ENCODE results near the gene CERS6. TPM values are rescaled to one million over a fixed set of nuclear protein-coding genes. Genes with fewer than 3 reads are reported as not detected.

Gene CERS6
- total and polyA plus RNA-seq, 2 experiments from 2014 or later: 7.4 to 35.0 TPM

GRCh38 chr2:168765401-168765800 is 309.3 kb downstream of the CERS6 start (continued):
- TF ChIP-seq ZNF462 (CRISPR knock-in tag; IDR thresholded peaks at IDR 0.05) (no peak), REST (IDR thresholded peaks at IDR 0.05; ENCODE audit: unreplicated experiment) (no peak)

GRCh38 chr2:168766600-168766999 is 310.5 kb downstream of the CERS6 start:
- H3K27ac ChIP-seq (ENCODE audit: low read depth): no peak overlapping the region
- no peaks in the 10 kb centered on the region for H3K4me1 ChIP-seq (ENCODE audit: insufficient read depth)
- no peaks in the 10 kb centered on the region for H3F3A ChIP-seq (replicated peaks; ENCODE audit: low read depth)
- ATAC-seq (no peak), DNase-seq (ENCODE audit: low spot score) (no peak)
- Mint-ChIP-seq H3K9me3 (no peaks in the 10 kb centered on the region), H3K27me3 (ENCODE audit: insufficient read depth, low read depth, poor library complexity) (peaks cover 10% of the 10 kb centered on the region), H3K4me1 (no peaks in the 10 kb centered on the region), H3K27ac (no peak overlapping the region), H3K4me3 (no peak overlapping the region), H3K36me3 (ENCODE audit: low read depth) (peaks cover 10% of the 10 kb centered on the region)
- no peaks in the 10 kb centered on the region for H3K27me3 ChIP-seq (ENCODE audit: insufficient read depth)
- no peak overlapping the region for H2AFZ ChIP-seq
- no peak overlapping the region for H3K4me2 ChIP-seq
- H4K20me1 ChIP-seq (replicated peaks; ENCODE audit: insufficient read depth): no peaks in the 10 kb centered on the region
- H3K4me3 ChIP-seq: no peak overlapping the region
- no peaks in the 10 kb centered on the region for H3K79me2 ChIP-seq (replicated peaks; ENCODE audit: insufficient read depth)
- no peaks in the 10 kb centered on the region for H3K36me3 ChIP-seq (ENCODE audit: insufficient read depth)
- no peaks in the 10 kb centered on the region for H3K9me2 ChIP-seq (ENCODE audit: insufficient read depth)
- no peak for TF ChIP-seq STAT1 (IDR thresholded peaks at IDR 0.05; ENCODE audit: unreplicated experiment)
- no peak for TF ChIP-seq CREB1 (CRISPR knock-in tag; IDR thresholded peaks at IDR 0.05; ENCODE audit: low read depth)
- no peak for TF ChIP-seq ZNF462 (CRISPR knock-in tag; IDR thresholded peaks at IDR 0.05)
